ENCODE data around the gene RASL11A. TPM values are rescaled to one million over a fixed set of nuclear protein-coding genes. Genes with fewer than 3 reads are reported as not detected.
"Not testable (repeated sequence)": the region's sequence is repeated elsewhere in the genome, so short reads cannot be mapped to it uniquely, and the experiment has no call there.

The RASL11A gene
- total RNA-seq, 4 donors from 2014 or later = 18.9 to 36.1 (median 28.6) TPM

GRCh38 chr13:27321468-27322431, 51.1 kb downstream of the RASL11A start:
- no peak for DNase-seq
- Histone ChIP-seq H3K4me3 (no peak overlapping the region), H3K27ac (no peak overlapping the region), H3K36me3 (no peaks in the 10 kb centered on the region), H3K4me1 (no peaks in the 10 kb centered on the region), H3K9me3 (no peaks in the 10 kb centered on the region), H3K27me3 (peaks cover 0 to 2% of the 10 kb centered on the region in 2 donors)
- intact Hi-C loops (cut with DNase I; ENCODE audit: low total_unique reads) = no loop called here
- TF ChIP-seq CTCF (IDR thresholded peaks at IDR 0.05) (no peak), POLR2A (IDR thresholded peaks at IDR 0.05) (no peak)

- H3K27ac ChIP-seq; H3K27me3 ChIP-seq; H3K4me3 ChIP-seq; intact Hi-C loops (cut with DNase I; ENCODE audit: low total_unique reads); H3K9me3 ChIP-seq; H3K4me1 ChIP-seq; DNase-seq; H3K36me3 ChIP-seq: not testable (repeated sequence)
Observed at GRCh38 chr13:27322443-27322842, 51.8 kb downstream of the RASL11A start.

Small RNA genes within 50 kb of the gene (small RNA-seq; reads per million reads assigned to genes)
- gene SNORA27 (not detected), gene SNORD102 (not detected)

Other genes with a start within 250 kb of the RASL11A start
- 10 to 100 TPM; 12.1 to 32.8 (median 20.5) TPM for gene USP12, start 99.0 kb upstream of the RASL11A start, total RNA-seq
- 1,000 to 10,000 TPM in 3 of 4 donors, 100 to 1,000 TPM in 1; 816 to 2,598 (median 1,942) TPM for gene RPL21, start 19.3 kb upstream of the RASL11A start, total RNA-seq
- gene GTF3A, start 153.8 kb downstream of the RASL11A start, total RNA-seq = 100 to 1,000 TPM in 2 of 4 donors, 10 to 100 TPM in 2; 31.8 to 174 (median 98.3) TPM
- 100 to 1,000 TPM in 1 of 4 donors, 10 to 100 TPM in 3; 14.6 to 102 (median 40.0) TPM for gene MTIF3, start 179.7 kb downstream of the RASL11A start, total RNA-seq